Activated CD8-positive, alpha-beta T cell treated with anti-CD3 and anti-CD28 coated beads for 36 hours (primary cell): ENCODE measurements around the gene PAXIP1. TPM values are rescaled to one million over a fixed set of nuclear protein-coding genes. Genes with fewer than 3 reads are reported as not detected.

Experiments
- ATAC-seq: fragments of 200-7000 bp; cut with Tn5 transposase; one replicate; pipeline ENCODE4 v1.10.0; 2021; ENCODE audit warnings: mild to moderate bottlenecking, moderate library complexity
- CTCF ChIA-PET: fragments of 350-600 bp; sonication (Branson Sonifier 250); formaldehyde crosslinking; loops from one replicate; lab custom pipeline; 2021; ENCODE audit warnings: antibody characterized with exemption; lab: Charles Lee
- POLR2A ChIA-PET: fragments of 350-600 bp; sonication (Branson Sonifier 250); formaldehyde crosslinking; loops from one replicate; lab custom pipeline; 2021; ENCODE audit warnings: antibody characterized with exemption; lab: Charles Lee
- DNase-seq: peaks from one replicate; pipeline ENCODE4 v3.0.0-alpha.2; 2020
- H3K27ac Mint-ChIP-seq: one replicate; pipeline ENCODE4 v1.8.0; 2021; ENCODE audit warnings: mild to moderate bottlenecking, mixed read lengths
- H3K27me3 Mint-ChIP-seq: one replicate; pipeline ENCODE4 v1.8.0; 2021; ENCODE audit warnings: mixed read lengths
- H3K36me3 Mint-ChIP-seq: one replicate; pipeline ENCODE4 v1.8.0; 2021; ENCODE audit warnings: low read depth, mixed read lengths
- H3K4me1 Mint-ChIP-seq: one replicate; pipeline ENCODE4 v1.8.0; 2021; ENCODE audit warnings: low read depth, mixed read lengths
- H3K4me3 Mint-ChIP-seq: one replicate; pipeline ENCODE4 v1.8.0; 2021; ENCODE audit warnings: mild to moderate bottlenecking, moderate library complexity, mixed read lengths
- H3K9me3 Mint-ChIP-seq: one replicate; pipeline ENCODE4 v1.8.0; 2021; ENCODE audit warnings: mixed read lengths
- CTCF ChIP-seq: fragments of 200-600 bp; IDR thresholded peaks from one replicate; pipeline ENCODE4 v1.8.0; 2022; ENCODE audit warnings: antibody characterized with exemption, mild to moderate bottlenecking
- intact Hi-C: fragments of 100-400 bp; cut with micrococcal nuclease; formaldehyde crosslinking; loops from one replicate; pipeline ENCODE4 v1.10.0; 2022
- total RNA-seq, 2 experiments: library from RNA; stranded (reverse); gene quantifications; one replicate each; pipeline ENCODE4 v1.2.3, GENCODE V29; 2021

The PAXIP1 gene
- total RNA-seq, 2 experiments from 2014 or later, result 20.5 to 23.9 TPM

GRCh38 chr7:154984601-154985188 lies 18.2 kb downstream of the PAXIP1 start:
- intact Hi-C loops, result no loop called here
- ATAC-seq (no peak), DNase-seq (no peak)
- CTCF ChIA-PET, result interaction anchor here (1.3 to 1.4 kb wide), 2 partner anchors 57 to 71 kb away, joined by 3 to 4 read pairs; no protein-coding TSS in a partner anchor
- H3K27ac Mint-ChIP-seq, result no peak overlapping the region
- no peaks in the 10 kb centered on the region for H3K27me3 Mint-ChIP-seq
- peaks cover 15% of the 10 kb centered on the region for H3K36me3 Mint-ChIP-seq
- no peaks in the 10 kb centered on the region for H3K4me1 Mint-ChIP-seq
- POLR2A ChIA-PET, result no interaction called here
- H3K9me3 Mint-ChIP-seq, result no peaks in the 10 kb centered on the region
- no peak for TF ChIP-seq CTCF
- no peak overlapping the region for H3K4me3 Mint-ChIP-seq

GRCh38 chr7:154978017-154978416 lies 24.9 kb downstream of the PAXIP1 start:
- H3K9me3 Mint-ChIP-seq, result no peaks in the 10 kb centered on the region
- intact Hi-C loops, result no loop called here
- ChIA-PET CTCF (interaction anchor here (3.0 to 3.8 kb wide), 2 partner anchors 31 to 51 kb away, joined by 10 to 24 read pairs; no protein-coding TSS in a partner anchor), POLR2A (interaction anchor here (0.9 kb wide), 1 partner anchor 14 kb away, joined by 3 read pairs; no protein-coding TSS in a partner anchor)
- DNase-seq, result no peak
- H3K4me1 Mint-ChIP-seq, result peaks cover 14% of the 10 kb centered on the region
- H3K4me3 Mint-ChIP-seq, result no peak overlapping the region
- no peak overlapping the region for H3K27ac Mint-ChIP-seq
- peaks cover 37% of the 10 kb centered on the region for H3K36me3 Mint-ChIP-seq
- H3K27me3 Mint-ChIP-seq, result no peaks in the 10 kb centered on the region
- ATAC-seq, result no peak
- no peak for TF ChIP-seq CTCF

GRCh38 chr7:154977250-154977649 lies 25.7 kb downstream of the PAXIP1 start:
- intact Hi-C loops, result no loop called here
- DNase-seq, result no peak
- CTCF ChIA-PET, result interaction anchor here (1.3 to 3.8 kb wide), 5 partner anchors 25 to 368 kb away, joined by 3 to 24 read pairs (median 5); no protein-coding TSS in a partner anchor

GRCh38 chr7:154976844-154977243 lies 26.1 kb downstream of the PAXIP1 start:
- no peak for TF ChIP-seq CTCF
- DNase-seq (no peak), ATAC-seq (no peak)
- intact Hi-C loops, result no loop called here
- H3K4me3 Mint-ChIP-seq, result no peak overlapping the region
- H3K4me1 Mint-ChIP-seq, result peaks cover 14% of the 10 kb centered on the region
- no peaks in the 10 kb centered on the region for H3K27me3 Mint-ChIP-seq
- no peak overlapping the region for H3K27ac Mint-ChIP-seq
- peaks cover 37% of the 10 kb centered on the region for H3K36me3 Mint-ChIP-seq
- POLR2A ChIA-PET, result interaction anchor here (0.5 kb wide), 1 partner anchor 15 kb away, joined by 3 read pairs; no protein-coding TSS in a partner anchor
- CTCF ChIA-PET, result interaction anchor here (1.3 to 3.8 kb wide), 6 partner anchors 23 to 368 kb away, joined by 3 to 24 read pairs (median 5); no protein-coding TSS in a partner anchor
- no peaks in the 10 kb centered on the region for H3K9me3 Mint-ChIP-seq

More at GRCh38 chr7:154977250-154977649, 25.7 kb downstream of the PAXIP1 start:
- POLR2A ChIA-PET, result interaction anchor here (0.9 kb wide), 1 partner anchor 13 kb away, joined by 3 read pairs; no protein-coding TSS in a partner anchor
- Mint-ChIP-seq H3K27me3 (no peaks in the 10 kb centered on the region), H3K27ac (no peak overlapping the region), H3K4me1 (peaks cover 14% of the 10 kb centered on the region), H3K4me3 (no peak overlapping the region), H3K9me3 (no peaks in the 10 kb centered on the region), H3K36me3 (peaks cover 37% of the 10 kb centered on the region)
- no peak for ATAC-seq
- TF ChIP-seq CTCF, result no peak

- DNase-seq (no peak), ATAC-seq (no peak)
- no peak for TF ChIP-seq CTCF
- no peak overlapping the region for H3K4me3 Mint-ChIP-seq
- ChIA-PET POLR2A (interaction anchor here (0.5 kb wide), 1 partner anchor 16 kb away, joined by 3 read pairs; no protein-coding TSS in a partner anchor), CTCF (interaction anchor here (1.3 to 3.8 kb wide), 6 partner anchors 23 to 369 kb away, joined by 3 to 24 read pairs (median 5); no protein-coding TSS in a partner anchor)
- no peak overlapping the region for H3K27ac Mint-ChIP-seq
- peaks cover 14% of the 10 kb centered on the region for H3K4me1 Mint-ChIP-seq
- intact Hi-C loops, result no loop called here
- no peaks in the 10 kb centered on the region for H3K27me3 Mint-ChIP-seq
- H3K36me3 Mint-ChIP-seq, result peaks cover 40% of the 10 kb centered on the region
- no peaks in the 10 kb centered on the region for H3K9me3 Mint-ChIP-seq
These were observed 26.9 kb downstream of the PAXIP1 start for GRCh38 chr7:154975984-154976383.
